Measurements from ENCODE around the gene SLC36A3. TPM values are rescaled to one million over a fixed set of nuclear protein-coding genes. Genes with fewer than 3 reads are reported as not detected.

Gene SLC36A3
- total and polyA plus RNA-seq, 2 donors from 2014 or later, result not detected

DNA sequence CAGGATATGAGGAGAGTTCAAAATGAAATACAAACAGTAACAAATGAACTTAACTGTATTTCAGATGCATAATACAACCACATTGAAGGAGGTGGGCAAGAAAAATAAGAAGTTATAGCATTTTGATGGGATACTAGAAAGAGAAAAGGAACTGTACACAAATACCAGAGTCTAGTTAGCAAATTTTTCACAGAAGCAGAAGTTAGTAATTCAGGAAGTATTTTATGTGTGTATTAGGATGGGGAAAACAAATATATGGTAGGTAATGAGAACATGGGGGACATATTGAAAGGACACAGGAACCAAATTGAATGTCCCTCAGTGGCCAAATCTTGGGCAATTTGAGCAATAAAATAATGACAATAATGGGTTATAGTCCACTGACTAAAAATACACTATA, 32.2 kb downstream of the SLC36A3 start:
- TF ChIP-seq, protein P1, sequence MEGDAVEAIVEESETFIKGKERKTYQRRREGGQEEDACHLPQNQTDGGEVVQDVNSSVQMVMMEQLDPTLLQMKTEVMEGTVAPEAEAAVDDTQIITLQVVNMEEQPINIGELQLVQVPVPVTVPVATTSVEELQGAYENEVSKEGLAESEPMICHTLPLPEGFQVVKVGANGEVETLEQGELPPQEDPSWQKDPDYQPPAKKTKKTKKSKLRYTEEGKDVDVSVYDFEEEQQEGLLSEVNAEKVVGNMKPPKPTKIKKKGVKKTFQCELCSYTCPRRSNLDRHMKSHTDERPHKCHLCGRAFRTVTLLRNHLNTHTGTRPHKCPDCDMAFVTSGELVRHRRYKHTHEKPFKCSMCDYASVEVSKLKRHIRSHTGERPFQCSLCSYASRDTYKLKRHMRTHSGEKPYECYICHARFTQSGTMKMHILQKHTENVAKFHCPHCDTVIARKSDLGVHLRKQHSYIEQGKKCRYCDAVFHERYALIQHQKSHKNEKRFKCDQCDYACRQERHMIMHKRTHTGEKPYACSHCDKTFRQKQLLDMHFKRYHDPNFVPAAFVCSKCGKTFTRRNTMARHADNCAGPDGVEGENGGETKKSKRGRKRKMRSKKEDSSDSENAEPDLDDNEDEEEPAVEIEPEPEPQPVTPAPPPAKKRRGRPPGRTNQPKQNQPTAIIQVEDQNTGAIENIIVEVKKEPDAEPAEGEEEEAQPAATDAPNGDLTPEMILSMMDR (IDR thresholded peaks at IDR 0.05; ENCODE audit: borderline replicate concordance, extremely low read depth, insufficient read depth), result no peak
- FAIRE-seq (no peak), DNase-seq (no peak)
- Histone ChIP-seq H3K36me3 (ENCODE audit: control insufficient read depth in 2 of 3, insufficient read depth in 3 of 3, low read length in 3 of 3) (peaks cover 0 to 12% (median 11%) of the 10 kb centered on the region in 3 donors), H3K4me1 (ENCODE audit: control insufficient read depth in 2 of 3, insufficient read depth in 2 of 3, low read depth in 1 of 3, low read length in 3 of 3) (no peaks in the 10 kb centered on the region), H3K9me3 (ENCODE audit: control insufficient read depth in 2 of 3, insufficient read depth in 1 of 3, low read length in 3 of 3) (no peaks in the 10 kb centered on the region), H3K4me3 (ENCODE audit: low read length in 3 of 3) (no peak overlapping the region), H3K9ac (ENCODE audit: low read length in 3 of 3) (no peak overlapping the region), H3K27me3 (ENCODE audit: control insufficient read depth, insufficient read depth, low read length) (no peaks in the 10 kb centered on the region), H3K27ac (ENCODE audit: low read depth in 2 of 2, low read length in 2 of 2) (no peak overlapping the region)
- intact Hi-C loops (cut with DNase I), result no loop called here

DNA sequence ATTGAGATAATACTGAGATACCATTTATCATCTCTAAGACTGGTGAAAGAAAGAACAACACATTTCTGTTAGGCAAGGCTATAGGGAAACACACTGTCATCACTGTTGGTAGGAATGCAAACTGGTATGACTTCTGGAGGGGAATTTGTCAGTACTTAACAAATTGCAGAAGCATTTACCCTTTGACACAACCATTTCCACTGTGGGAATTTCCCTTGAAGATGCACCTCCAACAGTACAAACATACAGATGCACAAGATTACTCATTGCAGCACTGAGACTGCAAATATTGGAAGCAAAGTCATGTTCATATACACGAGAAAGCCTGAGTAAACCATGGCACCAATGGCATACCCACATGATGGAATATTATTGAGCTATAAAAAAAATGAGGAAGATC, 33.0 kb downstream of the SLC36A3 start:
- FAIRE-seq, result no peak

DNA sequence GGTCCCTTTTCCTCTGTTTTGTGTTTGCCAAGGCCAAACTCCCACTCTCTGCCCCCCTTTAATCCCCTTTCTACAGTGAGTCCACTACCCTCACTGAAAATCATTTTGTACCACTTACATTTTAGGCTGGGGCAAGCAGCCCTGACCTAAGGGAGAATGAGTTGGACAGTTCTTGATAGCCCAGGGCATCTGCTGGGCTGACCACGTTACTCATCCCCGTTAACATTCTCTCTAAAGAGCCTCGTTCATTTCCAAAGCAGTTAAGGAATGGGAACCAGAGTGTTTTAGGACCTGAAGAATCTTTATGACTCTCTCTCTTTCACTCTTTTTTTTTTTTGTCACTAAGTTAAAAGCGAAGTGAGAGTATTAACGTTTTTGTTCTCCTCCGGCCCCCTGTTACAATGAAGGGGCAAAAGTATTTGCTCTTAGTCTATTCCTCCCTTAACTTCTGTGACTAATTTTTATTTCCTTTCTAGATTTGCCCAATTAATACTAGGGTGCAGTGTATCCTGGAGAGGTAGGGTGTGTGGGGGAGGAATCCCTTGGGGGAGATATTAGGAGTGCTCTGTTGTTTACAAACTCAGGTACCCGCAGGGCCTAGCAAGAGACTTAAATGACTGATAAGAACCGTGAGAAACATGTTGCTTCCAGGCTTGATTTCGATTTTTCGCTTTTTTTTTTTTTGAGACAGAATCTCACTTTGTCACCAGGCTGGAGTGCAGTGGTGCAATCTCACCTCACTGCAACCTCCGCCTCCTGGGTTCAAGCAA, 35.9 kb downstream of the SLC36A3 start:
- Histone ChIP-seq H3K27ac (ENCODE audit: low read depth in 2 of 2, low read length in 2 of 2) (no peak overlapping the region), H3K4me1 (ENCODE audit: control insufficient read depth in 2 of 3, insufficient read depth in 2 of 3, low read depth in 1 of 3, low read length in 3 of 3) (peaks cover 0 to 2% (median 0%) of the 10 kb centered on the region in 3 donors), H3K4me3 (ENCODE audit: low read length in 3 of 3) (no peak overlapping the region), H3K9ac (ENCODE audit: low read length in 3 of 3) (no peak overlapping the region), H3K27me3 (ENCODE audit: control insufficient read depth, insufficient read depth, low read length) (no peaks in the 10 kb centered on the region), H3K36me3 (ENCODE audit: control insufficient read depth in 2 of 3, insufficient read depth in 3 of 3, low read length in 3 of 3) (peaks cover 0 to 12% (median 11%) of the 10 kb centered on the region in 3 donors), H3K9me3 (ENCODE audit: control insufficient read depth in 2 of 3, insufficient read depth in 1 of 3, low read length in 3 of 3) (no peaks in the 10 kb centered on the region)
- TF ChIP-seq, protein P1 (IDR thresholded peaks at IDR 0.05; ENCODE audit: borderline replicate concordance, extremely low read depth, insufficient read depth), result no peak
- DNase-seq (no peak), FAIRE-seq (no peak)
- intact Hi-C loops (cut with DNase I), result no loop called here

More for the DNA sequence above, 33.0 kb downstream of the SLC36A3 start:
- TF ChIP-seq, protein P1 (IDR thresholded peaks at IDR 0.05; ENCODE audit: borderline replicate concordance, extremely low read depth, insufficient read depth), result no peak
- no peaks in the 10 kb centered on the region for H3K4me1 ChIP-seq (ENCODE audit: control insufficient read depth in 2 of 3, insufficient read depth in 2 of 3, low read depth in 1 of 3, low read length in 3 of 3)
- no peak overlapping the region for H3K9ac ChIP-seq (ENCODE audit: low read length in 3 of 3)
- no peaks in the 10 kb centered on the region for H3K9me3 ChIP-seq (ENCODE audit: control insufficient read depth in 2 of 3, insufficient read depth in 1 of 3, low read length in 3 of 3)
- H3K27me3 ChIP-seq (ENCODE audit: control insufficient read depth, insufficient read depth, low read length), result no peaks in the 10 kb centered on the region
- DNase-seq, result no peak
- H3K27ac ChIP-seq (ENCODE audit: low read depth in 2 of 2, low read length in 2 of 2), result no peak overlapping the region
- intact Hi-C loops (cut with DNase I), result no loop called here
- no peak overlapping the region for H3K4me3 ChIP-seq (ENCODE audit: low read length in 3 of 3)
- H3K36me3 ChIP-seq (ENCODE audit: control insufficient read depth in 2 of 3, insufficient read depth in 3 of 3, low read length in 3 of 3), result peaks cover 0 to 12% (median 11%) of the 10 kb centered on the region in 3 donors

Measured in kidney (tissue), 14 donors.